Ishikawa (cell line): ENCODE measurements around the gene CDH18.

Source experiments
- CEBPB ChIP-seq: IDR thresholded peaks from 2 replicates; pipeline ENCODE4 v1.6.1; 2012
- CREB1 ChIP-seq: IDR thresholded peaks from 2 replicates; pipeline ENCODE4 v1.6.1; 2012; ENCODE audit warnings: low read depth
- EGR1 ChIP-seq: IDR thresholded peaks from 2 replicates; pipeline ENCODE4 v1.6.1; 2012
- EP300 ChIP-seq: IDR thresholded peaks from 2 replicates; pipeline ENCODE4 v1.6.1; 2012; ENCODE audit warnings: borderline replicate concordance
- FOXM1 ChIP-seq: IDR thresholded peaks from 2 replicates; pipeline ENCODE4 v1.6.1; 2012; ENCODE audit warnings: low read depth, borderline replicate concordance
- NFIC ChIP-seq: IDR thresholded peaks from 2 replicates; pipeline ENCODE4 v1.6.1; 2012
- RAD21 ChIP-seq: IDR thresholded peaks from 2 replicates; pipeline ENCODE4 v1.6.1; 2012; ENCODE audit warnings: low read depth
- TAF1 ChIP-seq: IDR thresholded peaks from 2 replicates; pipeline ENCODE4 v1.6.1; 2012; ENCODE audit warnings: low read depth, mild to moderate bottlenecking
- TCF12 ChIP-seq: IDR thresholded peaks from 2 replicates; pipeline ENCODE4 v1.6.1; 2012; ENCODE audit warnings: low read depth
- TEAD4 ChIP-seq: IDR thresholded peaks from 2 replicates; pipeline ENCODE4 v1.6.1; 2012
- YY1 ChIP-seq: IDR thresholded peaks from 2 replicates; pipeline ENCODE4 v1.6.1; 2012; ENCODE audit warnings: low read depth
- ZBTB7A ChIP-seq: IDR thresholded peaks from 2 replicates; pipeline ENCODE4 v1.6.1; 2012; ENCODE audit warnings: low read depth
- TF ChIP-seq, protein P1 (sequence below): IDR thresholded peaks from 2 replicates; pipeline ENCODE4 v1.6.1; 2012; ENCODE audit warnings: low read depth, mild to moderate bottlenecking
- TF ChIP-seq, protein P2 (sequence below): IDR thresholded peaks from 2 replicates; pipeline ENCODE4 v1.6.1; 2012
- TF ChIP-seq, protein P3 (sequence below): IDR thresholded peaks from 2 replicates; pipeline ENCODE4 v1.6.1; 2012

CDH18 gene

DNA sequence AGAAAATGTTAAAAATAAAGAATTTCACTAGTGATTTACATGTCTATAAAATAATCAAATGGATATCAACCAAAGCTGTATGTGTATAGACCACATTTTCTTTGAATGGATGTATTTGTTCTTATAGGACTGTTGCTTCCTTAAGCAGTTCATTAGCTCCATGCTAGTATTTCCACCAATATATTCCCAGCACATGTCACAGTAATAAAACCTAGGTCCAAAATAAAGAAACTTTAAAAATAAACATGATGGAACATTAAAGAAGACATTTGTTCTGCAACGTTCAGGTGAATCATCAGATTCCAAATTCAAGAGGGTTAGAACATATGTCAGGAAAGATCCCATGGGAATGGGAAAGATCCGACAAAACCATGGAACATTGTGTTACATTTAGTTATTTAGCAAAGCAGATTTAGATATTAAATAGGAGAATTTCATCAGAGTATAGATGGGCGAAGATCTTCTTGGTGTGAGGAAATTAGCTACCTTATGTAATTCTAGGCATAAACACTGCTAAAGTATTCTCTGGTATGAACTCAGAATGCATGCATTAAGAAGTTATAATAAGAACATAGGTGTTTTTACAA lies 490.7 kb downstream of the CDH18 start:
- TF ChIP-seq NFIC (no peak), EGR1 (no peak), RAD21 (no peak), CEBPB (no peak), TAF1 (no peak), TEAD4 (no peak), YY1 (no peak), EP300 (no peak), TCF12 (no peak), FOXM1 (no peak), CREB1 (no peak)
- TF ChIP-seq, protein P1, sequence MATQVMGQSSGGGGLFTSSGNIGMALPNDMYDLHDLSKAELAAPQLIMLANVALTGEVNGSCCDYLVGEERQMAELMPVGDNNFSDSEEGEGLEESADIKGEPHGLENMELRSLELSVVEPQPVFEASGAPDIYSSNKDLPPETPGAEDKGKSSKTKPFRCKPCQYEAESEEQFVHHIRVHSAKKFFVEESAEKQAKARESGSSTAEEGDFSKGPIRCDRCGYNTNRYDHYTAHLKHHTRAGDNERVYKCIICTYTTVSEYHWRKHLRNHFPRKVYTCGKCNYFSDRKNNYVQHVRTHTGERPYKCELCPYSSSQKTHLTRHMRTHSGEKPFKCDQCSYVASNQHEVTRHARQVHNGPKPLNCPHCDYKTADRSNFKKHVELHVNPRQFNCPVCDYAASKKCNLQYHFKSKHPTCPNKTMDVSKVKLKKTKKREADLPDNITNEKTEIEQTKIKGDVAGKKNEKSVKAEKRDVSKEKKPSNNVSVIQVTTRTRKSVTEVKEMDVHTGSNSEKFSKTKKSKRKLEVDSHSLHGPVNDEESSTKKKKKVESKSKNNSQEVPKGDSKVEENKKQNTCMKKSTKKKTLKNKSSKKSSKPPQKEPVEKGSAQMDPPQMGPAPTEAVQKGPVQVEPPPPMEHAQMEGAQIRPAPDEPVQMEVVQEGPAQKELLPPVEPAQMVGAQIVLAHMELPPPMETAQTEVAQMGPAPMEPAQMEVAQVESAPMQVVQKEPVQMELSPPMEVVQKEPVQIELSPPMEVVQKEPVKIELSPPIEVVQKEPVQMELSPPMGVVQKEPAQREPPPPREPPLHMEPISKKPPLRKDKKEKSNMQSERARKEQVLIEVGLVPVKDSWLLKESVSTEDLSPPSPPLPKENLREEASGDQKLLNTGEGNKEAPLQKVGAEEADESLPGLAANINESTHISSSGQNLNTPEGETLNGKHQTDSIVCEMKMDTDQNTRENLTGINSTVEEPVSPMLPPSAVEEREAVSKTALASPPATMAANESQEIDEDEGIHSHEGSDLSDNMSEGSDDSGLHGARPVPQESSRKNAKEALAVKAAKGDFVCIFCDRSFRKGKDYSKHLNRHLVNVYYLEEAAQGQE = no peak
- TF ChIP-seq, protein P2, sequence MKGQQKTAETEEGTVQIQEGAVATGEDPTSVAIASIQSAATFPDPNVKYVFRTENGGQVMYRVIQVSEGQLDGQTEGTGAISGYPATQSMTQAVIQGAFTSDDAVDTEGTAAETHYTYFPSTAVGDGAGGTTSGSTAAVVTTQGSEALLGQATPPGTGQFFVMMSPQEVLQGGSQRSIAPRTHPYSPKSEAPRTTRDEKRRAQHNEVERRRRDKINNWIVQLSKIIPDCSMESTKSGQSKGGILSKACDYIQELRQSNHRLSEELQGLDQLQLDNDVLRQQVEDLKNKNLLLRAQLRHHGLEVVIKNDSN = no peak

- TF ChIP-seq TAF1 (no peak), TCF12 (no peak), RAD21 (no peak), FOXM1 (no peak), ZBTB7A (no peak), YY1 (no peak), EP300 (no peak), TEAD4 (no peak), CEBPB (no peak), CREB1 (no peak)
- TF ChIP-seq, protein P1 = no peak
- TF ChIP-seq, protein P2 = no peak
Measured at GRCh38 chr5:19496056-19496455, 491.9 kb downstream of the CDH18 start.

DNA sequence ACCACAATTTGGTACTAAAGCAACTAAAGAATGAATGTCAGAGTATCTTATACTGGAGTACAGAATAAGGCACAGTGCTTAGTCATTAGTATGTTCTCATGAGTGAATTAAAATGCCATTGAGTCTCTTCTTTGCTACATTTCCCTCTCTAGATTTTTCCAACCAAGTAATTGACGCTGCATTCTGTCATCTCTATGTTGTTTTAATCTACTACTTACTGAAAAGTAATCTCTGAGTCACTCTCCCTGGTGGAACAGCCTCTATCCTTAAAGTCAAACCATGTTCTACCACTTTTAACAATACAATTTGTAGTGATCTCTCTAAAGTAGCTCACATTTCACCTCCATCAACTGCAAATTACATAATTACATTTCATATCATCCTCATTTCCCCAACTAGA lies 495.1 kb downstream of the CDH18 start:
- TF ChIP-seq CREB1 = no peak
- no peak for TF ChIP-seq TCF12
- TF ChIP-seq NFIC = no peak

DNA sequence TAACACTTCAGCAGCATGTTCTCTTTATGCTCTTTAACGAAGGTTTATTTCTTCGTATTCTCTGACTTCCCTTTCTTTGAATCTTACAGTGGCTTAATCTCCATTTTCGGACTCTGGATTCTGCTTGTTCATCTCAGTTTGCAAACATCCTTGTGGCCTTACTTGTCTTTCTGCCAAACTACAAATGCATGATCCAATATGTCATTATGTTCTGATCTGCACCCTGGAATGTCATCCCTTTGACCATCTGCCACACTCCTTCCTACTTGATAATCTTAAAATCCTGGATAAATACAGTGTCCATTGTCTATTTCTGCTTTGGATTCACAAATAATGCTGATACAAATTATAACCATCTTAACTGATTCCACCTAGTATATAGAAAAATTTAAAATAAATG lies 499.2 kb downstream of the CDH18 start:
- TF ChIP-seq, protein P3, sequence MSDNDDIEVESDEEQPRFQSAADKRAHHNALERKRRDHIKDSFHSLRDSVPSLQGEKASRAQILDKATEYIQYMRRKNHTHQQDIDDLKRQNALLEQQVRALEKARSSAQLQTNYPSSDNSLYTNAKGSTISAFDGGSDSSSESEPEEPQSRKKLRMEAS = no peak
- TF ChIP-seq ZBTB7A = no peak
- TF ChIP-seq RAD21 = no peak
- no peak for TF ChIP-seq TCF12

DNA sequence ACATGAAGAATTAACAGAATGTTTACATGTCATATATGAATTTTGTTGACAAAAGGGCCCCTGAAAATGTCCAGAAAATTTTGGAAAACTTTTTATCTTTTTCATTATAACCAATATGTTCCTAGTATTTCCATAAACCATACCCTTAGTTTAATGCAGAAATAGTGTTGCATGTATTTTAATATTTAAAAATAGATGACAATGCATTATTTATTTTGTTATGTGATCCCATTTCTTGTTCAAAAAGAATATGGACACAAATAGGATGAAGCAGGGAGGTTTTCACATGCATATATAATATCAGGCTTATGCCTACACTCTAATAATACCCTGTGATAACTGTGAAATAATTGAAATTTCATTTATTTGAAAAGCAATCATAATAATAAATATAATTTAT lies 500.5 kb downstream of the CDH18 start:
- TF ChIP-seq TAF1 (no peak), NFIC (no peak), RAD21 (no peak), EGR1 (no peak), CREB1 (no peak), TEAD4 (no peak), TCF12 (no peak), CEBPB (no peak), EP300 (no peak), FOXM1 (no peak), ZBTB7A (no peak), YY1 (no peak)
- TF ChIP-seq, protein P3 = no peak
- TF ChIP-seq, protein P1 = no peak
